ENCODE data around the gene CNKSR3.

GRCh38 chr6:154394571-154394970 is 115.9 kb downstream of the CNKSR3 start:
- TF ChIP-seq, protein P1, sequence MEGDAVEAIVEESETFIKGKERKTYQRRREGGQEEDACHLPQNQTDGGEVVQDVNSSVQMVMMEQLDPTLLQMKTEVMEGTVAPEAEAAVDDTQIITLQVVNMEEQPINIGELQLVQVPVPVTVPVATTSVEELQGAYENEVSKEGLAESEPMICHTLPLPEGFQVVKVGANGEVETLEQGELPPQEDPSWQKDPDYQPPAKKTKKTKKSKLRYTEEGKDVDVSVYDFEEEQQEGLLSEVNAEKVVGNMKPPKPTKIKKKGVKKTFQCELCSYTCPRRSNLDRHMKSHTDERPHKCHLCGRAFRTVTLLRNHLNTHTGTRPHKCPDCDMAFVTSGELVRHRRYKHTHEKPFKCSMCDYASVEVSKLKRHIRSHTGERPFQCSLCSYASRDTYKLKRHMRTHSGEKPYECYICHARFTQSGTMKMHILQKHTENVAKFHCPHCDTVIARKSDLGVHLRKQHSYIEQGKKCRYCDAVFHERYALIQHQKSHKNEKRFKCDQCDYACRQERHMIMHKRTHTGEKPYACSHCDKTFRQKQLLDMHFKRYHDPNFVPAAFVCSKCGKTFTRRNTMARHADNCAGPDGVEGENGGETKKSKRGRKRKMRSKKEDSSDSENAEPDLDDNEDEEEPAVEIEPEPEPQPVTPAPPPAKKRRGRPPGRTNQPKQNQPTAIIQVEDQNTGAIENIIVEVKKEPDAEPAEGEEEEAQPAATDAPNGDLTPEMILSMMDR (IDR thresholded peaks at IDR 0.05), result no peak
- TF ChIP-seq POLR2AphosphoS5 (IDR thresholded peaks at IDR 0.05) (no peak), POLR2A (IDR thresholded peaks at IDR 0.05; ENCODE audit: low read depth) (no peak)
